DMS 273 treated with DMSO at 0.1 percent for 48 hours (cell line): Measurements from ENCODE around the gene NOMO2.
"Not testable (repeated sequence)": the region's sequence is repeated elsewhere in the genome, so short reads cannot be mapped to it uniquely, and the experiment has no call there.

Source experiments
- DNase-seq: peaks from one replicate; lab custom pipeline; 2025; lab: John Stamatoyannopoulos, UW

The NOMO2 gene, protein sequence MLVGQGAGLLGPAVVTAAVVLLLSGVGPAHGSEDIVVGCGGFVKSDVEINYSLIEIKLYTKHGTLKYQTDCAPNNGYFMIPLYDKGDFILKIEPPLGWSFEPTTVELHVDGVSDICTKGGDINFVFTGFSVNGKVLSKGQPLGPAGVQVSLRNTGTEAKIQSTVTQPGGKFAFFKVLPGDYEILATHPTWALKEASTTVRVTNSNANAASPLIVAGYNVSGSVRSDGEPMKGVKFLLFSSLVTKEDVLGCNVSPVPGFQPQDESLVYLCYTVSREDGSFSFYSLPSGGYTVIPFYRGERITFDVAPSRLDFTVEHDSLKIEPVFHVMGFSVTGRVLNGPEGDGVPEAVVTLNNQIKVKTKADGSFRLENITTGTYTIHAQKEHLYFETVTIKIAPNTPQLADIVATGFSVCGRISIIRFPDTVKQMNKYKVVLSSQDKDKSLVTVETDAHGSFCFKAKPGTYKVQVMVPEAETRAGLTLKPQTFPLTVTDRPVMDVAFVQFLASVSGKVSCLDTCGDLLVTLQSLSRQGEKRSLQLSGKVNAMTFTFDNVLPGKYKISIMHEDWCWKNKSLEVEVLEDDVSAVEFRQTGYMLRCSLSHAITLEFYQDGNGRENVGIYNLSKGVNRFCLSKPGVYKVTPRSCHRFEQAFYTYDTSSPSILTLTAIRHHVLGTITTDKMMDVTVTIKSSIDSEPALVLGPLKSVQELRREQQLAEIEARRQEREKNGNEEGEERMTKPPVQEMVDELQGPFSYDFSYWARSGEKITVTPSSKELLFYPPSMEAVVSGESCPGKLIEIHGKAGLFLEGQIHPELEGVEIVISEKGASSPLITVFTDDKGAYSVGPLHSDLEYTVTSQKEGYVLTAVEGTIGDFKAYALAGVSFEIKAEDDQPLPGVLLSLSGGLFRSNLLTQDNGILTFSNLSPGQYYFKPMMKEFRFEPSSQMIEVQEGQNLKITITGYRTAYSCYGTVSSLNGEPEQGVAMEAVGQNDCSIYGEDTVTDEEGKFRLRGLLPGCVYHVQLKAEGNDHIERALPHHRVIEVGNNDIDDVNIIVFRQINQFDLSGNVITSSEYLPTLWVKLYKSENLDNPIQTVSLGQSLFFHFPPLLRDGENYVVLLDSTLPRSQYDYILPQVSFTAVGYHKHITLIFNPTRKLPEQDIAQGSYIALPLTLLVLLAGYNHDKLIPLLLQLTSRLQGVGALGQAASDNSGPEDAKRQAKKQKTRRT

DNA sequence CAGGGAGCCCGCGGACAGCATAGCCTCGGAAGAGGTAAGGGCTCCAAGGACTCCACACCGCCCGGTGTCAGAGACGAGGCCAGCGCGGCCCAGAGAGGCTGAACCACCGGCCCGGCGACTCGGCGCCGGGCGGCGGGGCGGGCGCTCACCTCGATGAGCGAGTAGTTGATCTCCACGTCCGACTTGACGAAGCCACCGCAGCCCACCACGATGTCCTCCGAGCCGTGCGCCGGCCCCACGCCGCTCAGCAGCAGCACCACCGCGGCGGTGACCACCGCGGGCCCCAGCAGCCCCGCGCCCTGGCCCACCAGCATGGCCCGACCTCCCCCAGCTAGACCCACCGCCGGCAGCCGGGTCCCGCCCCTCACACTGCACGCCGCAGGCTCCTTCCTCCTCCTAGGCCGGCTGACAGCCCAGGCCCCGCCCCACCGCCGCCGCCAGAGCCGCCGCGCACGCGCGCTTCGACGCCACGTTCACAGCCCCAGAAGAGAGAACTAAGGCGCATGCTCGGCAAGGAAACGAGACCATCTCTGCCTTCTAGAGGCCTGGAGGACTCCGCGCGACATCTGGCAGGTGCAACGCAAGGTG lies at the start of gene NOMO2:
NOMO2 (minus strand) TSS at position 371 of the 588 bp plus-strand sequence; CDS start at position 314, 57 bp downstream.
- not testable (repeated sequence) for DNase-seq

DNA sequence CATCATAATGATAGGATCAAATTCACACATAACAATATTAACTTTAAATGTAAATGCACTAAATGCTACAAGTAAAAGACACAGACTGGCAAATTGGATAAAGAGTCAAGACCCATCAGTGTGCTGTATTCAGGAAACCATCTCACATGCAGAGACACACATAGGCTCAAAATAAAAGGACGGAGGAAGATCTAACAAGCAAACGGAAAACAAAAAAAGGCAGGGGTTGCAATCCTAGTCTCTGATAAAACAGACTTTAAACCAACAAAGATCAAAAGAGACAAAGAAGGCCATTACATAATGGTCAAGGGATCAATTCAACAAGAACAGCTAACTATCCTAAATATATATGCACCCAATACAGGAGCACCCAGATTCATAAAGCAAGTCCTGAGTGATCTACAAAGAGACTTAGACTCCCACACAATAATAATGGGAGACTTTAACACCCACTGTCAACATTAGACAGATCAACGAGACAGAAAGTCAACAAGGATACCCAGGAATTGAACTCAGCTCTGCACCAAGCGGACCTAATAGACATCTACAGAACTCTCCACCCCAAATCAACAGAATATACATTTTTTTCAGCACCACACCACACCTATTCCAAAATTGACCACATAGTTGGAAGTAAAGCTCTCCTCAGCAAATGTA lies 48.4 kb upstream of the NOMO2 start:
- DNase-seq, result not testable (repeated sequence)

DNA sequence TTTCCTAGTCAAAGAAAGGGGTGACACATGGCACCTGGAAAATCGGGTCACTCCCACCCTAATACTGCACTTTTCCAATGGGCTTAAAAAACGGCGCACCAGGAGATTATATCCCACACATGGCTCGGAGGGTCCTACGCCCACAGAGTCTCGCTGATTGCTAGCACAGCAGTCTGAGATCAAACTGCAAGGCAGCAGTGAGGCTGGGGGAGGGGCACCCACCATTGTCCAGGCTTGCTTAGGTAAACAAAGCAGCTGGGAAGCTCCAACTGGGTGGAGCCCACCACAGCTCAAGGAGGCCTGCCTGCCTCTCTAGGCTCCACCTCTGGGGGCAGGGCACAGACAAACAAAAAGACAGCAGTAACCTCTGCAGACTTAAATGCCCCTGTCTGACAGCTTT lies 46.4 kb upstream of the NOMO2 start:
- DNase-seq, result not testable (repeated sequence)

DNA sequence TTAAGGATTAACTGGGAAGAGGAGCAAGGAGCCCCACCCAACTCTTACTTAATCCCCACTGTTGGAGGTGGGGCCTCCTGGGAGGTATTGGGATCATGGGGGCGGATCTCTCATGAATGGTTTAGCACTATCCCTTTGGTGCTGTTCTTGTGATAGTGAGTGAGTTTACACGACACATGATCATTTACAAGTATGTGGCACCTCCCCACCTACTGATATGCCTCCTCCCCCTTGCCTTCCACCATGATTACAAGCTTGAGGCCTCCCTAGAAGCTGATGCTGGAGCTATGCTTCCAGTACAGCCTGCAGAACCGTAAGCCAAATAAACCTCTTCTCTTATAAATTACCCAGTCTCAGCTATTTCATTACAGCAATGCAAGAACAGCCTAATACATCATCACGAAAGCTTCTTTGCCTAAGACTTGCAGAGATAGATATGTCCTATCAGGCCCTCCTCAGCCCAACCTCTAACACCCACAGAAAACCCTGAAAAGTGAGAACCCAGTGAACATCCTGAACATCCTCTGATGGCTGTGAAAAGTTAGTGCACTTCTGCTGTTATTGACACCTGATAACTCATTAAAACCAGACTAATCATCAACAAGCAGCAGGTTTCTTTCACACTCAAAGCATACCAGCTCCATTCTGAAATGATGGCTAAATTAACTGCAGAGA lies 41.8 kb upstream of the NOMO2 start:
- not testable (repeated sequence) for DNase-seq

DNA sequence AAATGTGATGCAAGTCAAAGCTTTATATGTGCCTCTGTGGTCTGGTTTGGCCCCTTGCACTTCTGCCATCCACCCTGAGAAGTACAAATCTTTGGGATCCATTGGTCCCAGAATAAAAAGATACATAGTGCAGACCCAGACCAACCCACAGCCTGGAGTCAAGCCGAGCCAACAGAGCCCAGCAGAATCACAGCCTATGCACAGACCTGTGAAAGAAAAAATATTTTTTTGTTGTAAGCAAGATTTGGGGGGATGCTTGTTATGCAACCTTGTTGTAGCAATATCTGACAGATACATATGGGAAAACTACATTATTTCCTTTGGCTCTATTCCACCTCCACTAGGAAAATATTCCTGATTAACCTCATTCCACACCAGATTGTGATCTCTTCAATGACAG lies 36.7 kb upstream of the NOMO2 start:
- not testable (repeated sequence) for DNase-seq

DNA sequence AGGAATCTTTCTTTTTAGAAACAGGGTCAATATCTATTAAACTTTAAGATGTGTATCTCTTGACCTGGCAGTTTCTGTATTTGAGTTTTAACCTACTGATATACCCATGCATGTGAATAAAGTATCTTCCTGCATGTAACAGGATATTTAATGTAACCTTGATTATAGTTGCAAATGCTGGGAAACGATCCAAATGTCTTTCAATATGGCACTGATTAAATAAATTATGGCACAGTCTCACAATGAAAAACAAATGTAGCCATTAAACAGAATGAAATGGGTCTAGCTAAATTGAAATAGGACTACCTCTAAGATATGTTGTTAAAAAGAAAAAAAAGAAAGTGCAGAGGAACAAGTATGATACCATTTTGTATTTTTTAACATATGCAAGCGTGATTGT lies 35.8 kb upstream of the NOMO2 start:
- not testable (repeated sequence) for DNase-seq

DNA sequence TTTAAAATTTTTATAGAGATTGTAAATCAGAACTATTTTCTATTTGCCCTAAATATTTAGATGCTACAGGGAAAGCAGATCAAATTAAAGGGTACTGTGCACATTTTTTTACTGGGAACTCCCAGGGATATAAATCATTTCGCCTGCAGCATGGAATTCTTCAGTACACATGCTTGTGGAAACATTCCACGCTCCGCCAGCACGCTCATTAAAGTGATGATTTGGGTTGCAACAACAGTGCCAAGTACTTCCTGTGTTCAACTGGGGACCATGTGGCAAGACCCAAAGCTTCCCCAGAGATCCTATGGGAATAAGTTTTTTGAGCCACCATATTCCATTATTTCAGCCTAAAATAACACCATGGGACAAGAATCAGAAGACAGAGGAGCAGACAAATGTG lies 35.4 kb upstream of the NOMO2 start:
- not testable (repeated sequence) for DNase-seq

DNA sequence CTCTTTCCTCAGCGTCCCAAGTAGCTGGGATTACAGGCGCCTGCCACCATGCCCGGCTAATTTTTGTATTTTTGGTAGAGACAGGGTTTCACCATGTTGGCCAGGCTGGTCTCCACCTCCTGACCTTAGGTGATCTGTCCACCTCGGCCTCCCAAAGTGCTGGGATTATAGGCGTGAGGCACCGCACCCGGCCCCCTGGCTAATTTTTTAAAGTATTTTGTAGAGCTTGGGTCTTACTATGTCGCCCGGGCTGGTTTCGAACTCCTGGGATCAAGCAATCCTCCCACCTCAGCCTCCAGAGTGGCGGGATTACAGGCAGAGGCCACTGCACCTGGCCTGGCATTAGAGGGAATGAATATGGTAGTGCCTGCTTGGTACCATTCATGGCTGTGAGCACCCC lies 33.9 kb upstream of the NOMO2 start:
- DNase-seq, result not testable (repeated sequence)

DNA sequence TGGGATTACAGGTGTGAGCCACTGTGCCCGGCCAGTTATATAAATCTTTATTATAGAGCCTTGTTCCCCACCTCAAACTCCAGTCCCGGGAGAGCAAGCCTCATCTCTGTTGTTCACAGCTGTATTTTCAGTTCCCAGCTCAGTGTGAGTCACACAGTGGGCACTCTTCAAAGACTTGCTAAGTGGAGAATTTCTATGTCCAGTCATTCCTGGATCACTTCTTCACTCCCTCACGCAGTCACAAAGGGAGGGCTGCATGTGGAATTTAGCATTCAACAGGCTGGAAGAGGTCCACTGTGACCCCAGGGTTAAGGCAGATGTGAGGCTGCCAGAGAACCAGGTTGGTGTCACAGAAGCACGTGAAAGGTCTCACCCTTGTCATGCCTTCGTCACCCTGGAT lies 33.0 kb upstream of the NOMO2 start:
- not testable (repeated sequence) for DNase-seq

DNA sequence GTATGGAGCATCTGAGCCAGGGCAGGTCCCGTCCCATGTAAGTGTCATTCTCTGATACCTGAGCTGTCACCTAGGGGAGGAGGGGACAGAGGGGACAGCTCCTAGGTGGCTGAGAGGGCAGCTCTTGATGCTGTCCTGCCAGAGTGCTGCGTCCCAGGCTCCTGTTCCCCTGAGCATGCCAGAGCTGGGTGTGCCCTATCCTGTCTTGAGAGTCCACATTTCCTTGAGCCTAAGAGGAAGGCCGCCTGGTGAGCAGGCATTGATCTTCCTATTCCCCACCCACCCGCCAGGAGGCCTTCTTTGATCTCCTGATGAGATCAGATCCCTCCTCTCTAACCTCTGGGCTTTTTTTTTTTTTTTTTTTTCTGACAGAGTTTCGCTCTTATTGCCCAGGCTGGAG lies 32.0 kb upstream of the NOMO2 start:
- DNase-seq, result not testable (repeated sequence)

DNA sequence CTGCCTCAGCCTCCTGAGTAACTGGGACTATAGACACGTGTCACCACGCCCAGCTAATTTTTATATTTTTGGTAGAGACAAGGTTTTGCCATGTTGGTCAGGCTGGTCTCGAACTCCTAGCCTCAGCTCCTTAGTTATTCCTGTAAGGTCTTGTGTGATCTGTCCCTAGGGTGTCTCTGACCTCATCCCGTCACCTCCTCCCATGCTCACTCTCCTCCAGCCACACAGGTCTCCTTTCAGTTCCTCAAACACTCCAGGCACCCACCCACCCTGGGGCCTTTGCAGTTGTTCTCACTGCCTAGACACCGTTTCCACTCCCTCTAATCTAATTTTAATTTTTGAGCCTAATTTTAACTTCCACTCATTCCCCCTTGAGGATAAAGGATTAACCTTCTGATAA lies 31.1 kb upstream of the NOMO2 start:
- not testable (repeated sequence) for DNase-seq

DNA sequence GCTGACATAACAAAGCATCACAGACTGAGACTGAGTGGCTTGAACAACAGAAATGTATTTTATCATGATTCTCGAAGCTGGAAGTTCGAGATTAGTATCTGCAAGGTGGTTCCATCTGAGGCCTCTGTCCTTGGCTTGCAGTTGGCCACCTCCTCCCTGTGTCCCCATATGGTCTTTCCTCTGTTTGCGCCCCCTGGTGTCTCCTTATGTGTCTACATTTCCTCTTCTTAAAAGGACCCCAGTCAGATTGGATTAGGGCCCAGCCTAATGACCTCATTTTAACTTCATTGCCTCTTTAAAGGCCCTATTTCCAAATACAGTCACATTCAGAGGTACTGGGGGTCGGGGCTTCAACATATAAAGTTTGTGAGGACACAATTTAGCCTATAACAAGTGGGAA lies 30.0 kb upstream of the NOMO2 start:
- DNase-seq, result not testable (repeated sequence)

DNA sequence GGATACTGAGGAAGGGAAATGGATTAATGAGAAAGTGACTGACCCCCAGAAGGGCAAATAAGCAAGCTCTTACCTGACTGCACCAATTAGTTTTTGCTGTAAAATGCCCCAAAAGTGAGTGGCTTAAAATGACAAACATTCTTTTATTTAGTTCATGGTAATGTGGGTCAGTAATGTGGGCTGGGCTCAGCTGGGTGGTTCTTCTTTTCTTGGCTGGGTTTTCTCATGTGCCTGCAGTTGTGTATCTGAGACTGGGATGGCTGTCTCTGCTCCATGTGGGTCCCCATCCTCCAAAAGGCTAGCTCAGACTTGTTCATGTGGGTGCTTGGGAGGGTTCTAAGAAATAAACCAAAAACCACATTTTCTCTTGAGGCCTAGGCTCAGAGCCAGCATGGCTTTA lies 29.5 kb upstream of the NOMO2 start:
- not testable (repeated sequence) for DNase-seq

DNA sequence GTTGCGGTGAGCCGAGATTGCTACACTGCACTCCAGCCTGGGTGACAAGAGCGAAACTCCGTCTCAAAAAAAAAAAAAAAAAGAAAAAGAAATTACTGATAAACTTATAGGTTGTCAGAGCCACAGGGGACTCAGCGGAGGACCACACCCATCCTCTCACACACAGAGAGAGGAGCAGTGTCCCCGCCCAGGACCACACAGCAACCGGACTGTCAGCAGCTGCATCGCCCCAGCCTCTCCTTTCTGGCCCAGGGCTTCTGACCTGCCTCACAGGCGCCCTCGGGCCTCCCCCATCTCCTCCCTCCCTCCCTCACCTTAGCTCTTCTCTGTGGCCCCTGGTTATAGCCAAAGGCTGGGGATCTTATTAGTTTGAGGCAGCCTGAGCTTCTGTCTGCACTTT lies 27.9 kb upstream of the NOMO2 start:
- DNase-seq, result not testable (repeated sequence)

DNA sequence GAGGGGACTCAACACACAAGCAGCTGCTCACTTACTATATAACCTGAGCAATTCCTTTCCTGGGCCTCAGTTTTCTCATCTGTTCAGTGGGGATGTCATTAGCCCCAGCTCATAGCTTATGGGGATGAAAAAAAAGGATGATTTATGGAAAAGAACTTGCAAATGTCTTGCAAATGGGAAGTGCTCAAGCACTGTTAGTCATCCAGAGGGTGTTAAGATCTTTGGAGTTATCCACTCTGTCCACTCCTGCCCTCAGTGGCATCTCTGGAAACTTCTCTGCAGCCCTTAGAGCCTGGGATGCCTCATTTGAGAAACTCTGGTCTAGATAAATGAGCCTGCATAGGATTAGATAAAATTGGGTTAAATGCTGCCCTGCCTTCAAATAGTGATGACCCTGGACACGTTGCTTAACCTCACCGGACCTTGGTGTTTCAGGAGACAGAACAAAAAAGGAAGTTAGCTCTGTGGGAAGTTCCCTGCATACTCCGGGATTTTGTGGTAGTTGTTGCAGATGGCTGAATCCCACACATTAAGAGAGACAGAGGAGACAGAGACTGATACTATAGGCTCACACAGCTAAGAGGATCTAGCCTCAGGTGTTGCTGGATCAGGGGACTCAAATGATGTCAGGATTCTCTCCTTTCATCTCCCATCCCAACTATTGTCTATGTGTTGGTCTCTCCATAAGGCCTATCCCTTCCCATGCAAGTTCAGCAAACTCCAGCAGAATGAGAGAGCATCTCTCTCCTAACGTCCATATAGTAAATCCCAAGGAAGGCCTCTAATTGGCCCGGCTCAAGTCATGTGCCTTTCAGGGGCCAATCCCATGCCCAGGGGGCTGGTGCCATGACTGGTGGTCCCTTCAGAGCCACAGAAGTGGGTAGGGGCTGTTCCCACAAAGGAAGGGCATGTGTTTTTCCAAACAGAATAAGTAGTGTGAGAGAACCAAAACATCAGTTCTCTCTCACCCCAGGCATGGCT lies 25.0 kb upstream of the NOMO2 start:
- DNase-seq, result not testable (repeated sequence)

DNA sequence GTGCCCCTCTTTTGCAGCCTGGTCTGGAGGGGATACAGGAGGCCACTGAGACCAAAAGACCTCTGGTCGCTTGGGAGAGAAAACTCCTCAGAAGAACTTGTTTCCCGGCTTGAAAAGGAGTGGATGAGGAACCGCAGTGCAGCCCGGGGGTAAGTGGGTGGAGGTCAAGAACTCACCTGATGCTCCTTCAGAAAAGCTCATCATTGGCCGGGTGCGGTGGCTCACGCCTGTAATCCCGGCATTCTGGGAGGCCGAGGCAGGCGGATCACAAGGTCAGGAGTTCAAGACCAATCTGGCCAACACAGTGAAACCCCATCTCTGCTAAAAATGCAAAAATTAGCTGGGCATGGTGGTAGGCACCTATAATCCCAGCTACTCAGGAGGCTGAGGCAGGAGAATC lies 23.9 kb upstream of the NOMO2 start:
- DNase-seq, result not testable (repeated sequence)

DNA sequence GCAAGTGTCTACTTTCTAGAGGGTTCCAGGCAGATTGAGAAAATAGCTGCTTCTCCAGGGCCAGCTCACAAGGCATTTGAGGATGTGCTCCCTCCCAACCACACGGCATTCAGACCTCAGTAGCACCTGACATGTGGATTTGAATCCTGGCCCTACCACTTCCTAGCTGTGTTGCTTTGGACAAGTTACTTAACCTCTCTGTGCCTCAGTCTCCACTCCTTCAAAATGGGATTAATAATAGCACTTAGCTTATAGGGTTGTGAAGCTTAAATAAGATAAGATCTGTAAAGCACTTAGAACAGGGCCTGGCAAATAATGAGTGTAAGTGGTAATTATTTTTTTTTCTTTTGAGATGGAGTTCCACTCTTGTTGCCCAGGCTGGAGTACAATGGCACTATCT lies 21.0 kb upstream of the NOMO2 start:
- no peak for DNase-seq

DNA sequence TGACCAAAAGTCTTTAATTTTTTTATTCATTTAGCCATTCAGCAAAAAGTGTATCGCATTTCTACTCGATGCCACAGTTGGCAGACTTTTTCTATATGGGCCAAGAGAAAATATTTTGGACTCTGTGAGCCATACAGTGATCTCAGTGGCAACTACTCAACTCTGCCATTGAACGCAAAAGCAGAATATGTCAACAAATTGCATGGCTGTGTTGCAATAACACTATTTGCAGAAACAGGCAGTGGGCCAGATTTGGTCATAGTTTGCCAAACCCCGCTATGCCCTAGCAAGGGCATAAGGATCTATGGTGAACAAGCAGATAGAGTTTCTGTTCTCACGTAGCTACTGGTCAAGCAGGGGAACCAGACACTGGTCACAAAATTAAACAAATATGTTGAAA lies 18.5 kb upstream of the NOMO2 start:
- DNase-seq, result not testable (repeated sequence)

DNA sequence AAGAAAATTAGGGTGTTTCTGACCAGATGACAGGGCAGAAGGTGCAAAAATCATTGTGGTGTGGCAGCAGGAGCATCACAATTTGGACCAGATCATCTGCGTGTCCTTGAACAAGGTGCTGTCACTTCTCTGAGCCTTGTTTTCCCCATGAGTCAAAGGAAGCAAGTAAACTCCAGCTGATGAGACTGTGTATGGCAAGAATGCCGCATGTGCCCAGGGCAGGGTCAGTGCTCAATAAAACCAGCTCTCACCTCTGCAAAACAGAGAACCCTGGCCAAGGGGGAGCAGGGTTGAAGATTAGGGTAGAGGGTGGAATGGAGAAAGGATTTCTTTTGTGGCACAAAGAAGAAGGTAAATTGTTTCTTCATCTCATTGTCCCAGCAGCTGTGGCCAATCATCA lies 17.4 kb upstream of the NOMO2 start:
- not testable (repeated sequence) for DNase-seq
